HG03025 (cell line): ENCODE data around the gene PRDM16.

ENCODE experiments used
- ATAC-seq: cut with Tn5 transposase; IDR thresholded peaks from one replicate; pipeline ENCODE4 v1.9.1; 2021; ENCODE audit warnings: mild to moderate bottlenecking, moderate library complexity; ENCODE audit not compliant: unreplicated experiment, low FRiP score

Gene PRDM16

DNA sequence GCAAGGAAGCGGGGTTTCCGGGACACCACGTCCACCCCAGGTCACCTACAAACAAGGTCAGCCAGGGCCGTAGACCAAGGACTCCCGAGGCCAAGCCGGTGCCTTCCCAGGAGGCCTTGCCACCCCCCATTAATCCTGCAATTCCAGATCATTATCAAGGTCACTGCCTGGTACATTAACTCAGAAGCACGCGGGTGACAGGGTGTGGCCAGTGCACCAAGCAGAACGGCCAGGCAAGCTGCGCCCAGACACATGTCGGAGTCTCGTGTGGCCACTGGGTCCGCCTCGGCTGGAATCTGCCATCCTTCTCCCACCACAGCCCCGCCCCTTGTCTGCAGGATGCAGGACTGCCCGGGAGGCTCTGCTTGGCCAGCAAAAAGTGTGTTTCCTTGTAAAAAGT lies 144.7 kb downstream of the PRDM16 start:
- ATAC-seq = no peak

DNA sequence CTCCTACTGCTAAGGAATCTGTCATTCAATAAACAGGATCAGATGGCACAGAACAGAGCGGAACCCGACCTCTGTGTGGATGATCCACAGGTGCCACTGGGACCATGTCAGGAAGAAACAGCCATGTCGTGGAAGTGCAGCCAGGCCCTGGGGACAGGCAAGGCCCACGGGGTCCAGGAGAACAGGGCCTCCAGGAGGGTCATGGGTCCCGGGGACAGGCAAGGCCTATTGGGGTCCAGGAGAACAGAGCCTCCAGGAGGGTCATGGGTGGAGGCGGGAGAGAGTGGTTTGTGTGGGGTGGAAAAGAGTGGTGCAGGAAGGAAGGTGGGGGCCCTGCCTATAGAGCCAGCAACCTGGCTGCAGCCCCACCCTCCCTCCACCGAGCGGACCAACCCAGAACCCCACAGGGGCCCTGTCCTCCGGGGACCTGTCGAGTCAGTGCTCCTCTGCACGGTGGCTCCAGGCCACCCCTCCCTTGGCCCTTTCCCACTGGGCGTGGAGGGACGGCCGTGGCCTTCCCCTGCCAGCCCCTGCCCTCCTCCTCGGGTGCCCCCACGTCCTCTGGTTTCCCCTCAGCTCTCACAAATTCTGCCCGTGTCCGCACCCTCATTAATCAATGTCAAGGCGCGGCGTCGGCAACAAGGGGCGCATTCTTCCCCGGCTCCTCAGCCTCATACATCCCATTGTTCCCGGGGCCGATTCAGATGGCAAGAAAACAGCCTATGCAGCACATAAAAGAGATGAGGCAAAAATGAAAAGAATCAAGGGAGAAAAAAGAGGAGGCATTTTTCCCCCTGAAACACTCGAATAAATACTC lies 146.4 kb downstream of the PRDM16 start:
- ATAC-seq = no peak

GRCh38 chr1:3216015-3216391 lies 147.0 kb downstream of the PRDM16 start:
- no peak for ATAC-seq

DNA sequence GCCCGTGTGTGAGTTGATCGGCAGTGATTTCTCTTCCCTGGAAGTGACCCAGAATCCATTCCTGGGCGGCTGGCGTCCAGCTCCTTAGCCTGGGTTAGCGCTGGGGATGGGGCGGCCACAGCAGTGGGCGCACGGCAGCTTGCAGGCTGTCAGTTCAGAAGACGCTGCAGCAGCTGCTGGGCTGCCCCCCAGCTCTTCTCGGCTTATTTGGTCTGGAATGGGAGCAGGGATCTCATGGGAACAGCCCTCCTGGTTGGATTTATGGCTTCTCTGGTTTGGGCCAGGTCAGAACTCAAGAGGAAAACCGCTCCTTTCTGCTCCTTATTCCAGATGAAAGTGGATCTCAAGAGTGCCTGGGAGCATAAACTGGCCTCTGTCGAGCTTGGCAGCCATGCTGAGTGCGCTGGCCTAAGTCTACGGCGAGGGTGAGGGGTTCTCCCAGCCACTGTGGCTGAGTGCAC lies 148.2 kb downstream of the PRDM16 start:
- ATAC-seq = no peak

GRCh38 chr1:3217979-3218679 lies 149.1 kb downstream of the PRDM16 start:
- no peak for ATAC-seq

DNA sequence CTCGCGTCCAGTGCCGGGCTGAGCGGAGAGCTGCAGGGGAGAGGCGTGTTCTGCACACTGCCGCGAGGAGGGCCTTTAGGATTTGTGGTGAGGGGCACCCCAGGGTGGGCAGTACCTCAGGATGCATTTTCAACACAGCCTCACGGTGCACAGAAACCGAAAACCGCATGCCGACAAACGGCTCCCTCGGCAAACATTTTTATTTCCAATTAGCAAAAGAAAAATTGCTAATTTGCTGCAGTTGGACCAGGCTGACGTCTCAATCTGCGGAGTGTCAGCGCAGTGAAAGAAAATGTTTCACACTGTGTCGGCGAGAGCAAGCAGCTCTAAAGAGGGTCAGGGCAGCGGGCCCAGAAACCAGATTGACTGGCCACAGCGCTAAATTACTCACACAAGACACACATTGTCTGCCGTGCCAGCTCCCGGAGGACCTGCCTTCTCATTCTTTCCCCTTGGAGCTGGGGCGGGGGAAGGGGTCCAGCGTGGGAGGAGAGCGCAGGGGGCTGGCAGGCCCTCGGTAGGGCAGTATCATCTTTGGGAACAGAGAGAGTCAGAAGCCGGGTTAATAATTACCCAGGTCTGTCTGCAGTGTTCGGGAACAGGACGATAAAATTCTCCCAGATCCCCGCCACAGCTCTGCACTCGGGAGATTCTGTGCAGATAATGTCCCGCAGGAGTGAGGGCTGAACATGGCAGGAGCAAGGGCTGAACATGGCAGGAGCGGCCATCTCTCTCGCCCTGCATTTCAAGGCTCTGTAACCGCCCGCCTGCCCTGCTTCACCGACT lies 150.2 kb downstream of the PRDM16 start:
- no peak for ATAC-seq

- no peak for ATAC-seq
Observed at GRCh38 chr1:3219791-3220467, 150.9 kb downstream of the PRDM16 start.

DNA sequence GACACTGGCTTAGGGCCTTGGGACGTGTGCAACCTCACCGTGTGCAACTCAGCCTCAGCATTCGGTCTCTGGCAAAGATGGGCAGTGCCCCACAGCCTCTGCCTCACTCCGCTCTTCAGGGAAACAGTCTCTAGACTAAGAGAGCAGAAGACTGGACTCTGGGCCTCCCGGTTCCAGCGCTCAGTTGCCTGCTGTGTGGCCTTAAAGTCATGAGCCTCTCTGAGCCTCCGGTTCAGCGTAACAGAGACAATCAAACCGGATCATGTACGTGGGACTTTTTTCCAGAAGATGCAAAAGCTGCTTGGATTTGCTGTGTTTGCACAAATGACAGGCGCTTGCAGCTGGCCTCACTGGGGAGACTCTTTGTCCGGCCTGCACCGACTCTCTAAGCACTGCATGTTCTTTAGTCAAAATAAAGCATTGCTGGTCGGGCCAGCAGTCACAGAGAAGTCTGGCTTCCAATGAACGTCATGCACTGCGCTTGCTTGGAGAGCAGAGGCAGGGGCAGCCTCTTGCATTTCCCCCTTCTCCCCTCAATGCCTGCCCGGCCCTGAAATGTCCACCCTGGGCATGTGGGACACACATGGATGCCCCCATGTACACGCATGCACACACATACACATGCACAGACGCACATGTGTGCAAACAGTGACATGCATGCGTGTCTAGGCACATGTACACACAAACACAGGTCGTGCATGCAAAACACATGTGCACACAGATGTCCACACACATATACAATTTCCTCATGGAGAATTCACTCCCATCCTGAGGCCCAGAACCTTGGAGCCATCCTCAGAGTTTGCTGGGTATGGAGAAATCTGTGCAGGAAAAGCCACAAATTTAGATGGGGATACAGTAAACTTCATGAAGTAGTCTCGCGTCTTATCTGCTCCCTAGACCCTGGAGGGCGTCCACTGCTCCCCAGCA lies 152.4 kb downstream of the PRDM16 start:
- no peak for ATAC-seq

GRCh38 chr1:3222042-3222692 lies 153.2 kb downstream of the PRDM16 start:
- ATAC-seq = no peak

DNA sequence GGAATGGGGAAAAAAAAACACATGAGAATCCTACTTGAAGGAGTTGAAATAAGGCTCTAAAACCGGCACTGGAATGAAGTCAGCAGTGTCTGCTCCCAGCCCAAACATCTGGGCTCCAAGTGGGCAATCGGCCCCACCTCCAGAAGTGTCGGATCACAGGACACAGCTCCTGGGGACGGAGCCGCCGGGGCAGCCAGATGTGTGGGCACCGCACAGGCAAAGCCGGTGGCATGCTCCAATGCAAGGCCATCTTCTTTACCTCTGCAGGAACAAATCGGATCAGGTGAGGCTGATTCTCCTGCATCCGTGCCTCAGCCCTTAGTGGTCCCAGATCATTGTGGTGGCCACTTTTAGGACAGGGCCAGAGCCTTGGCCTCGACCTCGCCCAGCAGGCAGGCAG lies 156.7 kb downstream of the PRDM16 start:
- ATAC-seq = no peak

GRCh38 chr1:3226191-3226590 lies 157.2 kb downstream of the PRDM16 start:
- ATAC-seq = no peak

- ATAC-seq = no peak
Observed at GRCh38 chr1:3226701-3227350, 157.8 kb downstream of the PRDM16 start.

DNA sequence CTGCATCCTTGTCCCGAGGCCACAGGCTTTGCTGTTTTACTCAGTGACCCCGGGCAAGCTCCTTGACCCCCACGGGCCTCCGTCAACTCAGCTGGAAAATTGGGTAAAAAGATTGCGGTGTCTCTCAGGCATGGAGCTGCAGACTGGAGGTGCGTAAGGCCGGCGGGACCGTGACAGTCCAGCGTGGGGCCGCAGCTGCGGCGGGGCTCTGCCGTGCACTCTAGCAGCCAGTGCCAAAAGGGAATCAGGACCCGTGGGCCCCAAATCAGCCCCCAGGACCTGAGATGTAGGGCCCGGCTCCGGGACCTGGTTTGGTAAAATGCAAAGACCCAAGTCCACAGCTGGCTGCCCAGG lies 158.3 kb downstream of the PRDM16 start:
- no peak for ATAC-seq

DNA sequence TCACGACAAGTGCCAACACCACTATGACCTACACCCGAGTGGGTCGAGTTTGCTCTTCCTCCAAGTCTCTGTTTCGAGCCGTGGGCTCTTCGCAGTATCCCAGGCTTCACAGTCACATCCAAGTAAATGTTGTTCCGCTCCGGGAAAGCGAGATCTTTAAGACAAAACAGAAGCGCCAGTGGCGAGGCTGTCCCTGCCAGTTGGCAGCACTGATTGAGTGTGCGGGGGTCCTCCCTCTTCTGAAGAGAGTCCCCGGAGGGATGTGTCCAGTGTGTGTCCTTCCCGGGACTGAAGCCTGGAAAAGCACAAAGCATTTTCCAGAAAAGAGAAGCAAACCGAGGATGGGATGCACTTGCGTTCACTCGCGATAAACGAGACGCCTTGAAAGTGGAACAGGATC lies 158.9 kb downstream of the PRDM16 start:
- ATAC-seq = no peak

GRCh38 chr1:3229081-3229725 lies 160.2 kb downstream of the PRDM16 start:
- no peak for ATAC-seq

GRCh38 chr1:3230553-3230952 lies 161.6 kb downstream of the PRDM16 start:
- ATAC-seq = no peak

- no peak for ATAC-seq
Observed at GRCh38 chr1:3231245-3231644, 162.2 kb downstream of the PRDM16 start.

- ATAC-seq = no peak
Observed at GRCh38 chr1:3231826-3232225, 162.8 kb downstream of the PRDM16 start.
